ENCODE results near the gene GSDME.

GSDME gene

DNA sequence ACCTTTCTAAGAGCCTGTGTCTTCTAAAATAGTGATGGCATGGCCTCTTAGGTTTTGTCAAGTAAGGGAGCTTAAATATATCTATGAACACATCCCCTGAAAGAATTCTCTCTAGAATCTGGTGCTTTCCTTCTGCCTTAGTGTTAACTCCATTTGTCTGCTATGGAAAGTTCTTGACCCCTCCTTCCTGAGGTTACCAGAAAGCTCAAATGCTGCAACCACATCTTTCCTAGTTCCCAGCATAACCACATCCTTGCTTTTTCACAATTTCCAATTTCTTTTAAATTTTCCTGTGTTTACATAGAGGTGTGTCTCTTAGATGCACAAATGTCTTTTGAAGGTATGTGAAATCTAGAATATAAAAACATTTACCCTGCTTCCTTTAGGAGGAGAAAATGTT is 16.4 kb upstream of the GSDME start:
- no peak for DNase-seq

DNA sequence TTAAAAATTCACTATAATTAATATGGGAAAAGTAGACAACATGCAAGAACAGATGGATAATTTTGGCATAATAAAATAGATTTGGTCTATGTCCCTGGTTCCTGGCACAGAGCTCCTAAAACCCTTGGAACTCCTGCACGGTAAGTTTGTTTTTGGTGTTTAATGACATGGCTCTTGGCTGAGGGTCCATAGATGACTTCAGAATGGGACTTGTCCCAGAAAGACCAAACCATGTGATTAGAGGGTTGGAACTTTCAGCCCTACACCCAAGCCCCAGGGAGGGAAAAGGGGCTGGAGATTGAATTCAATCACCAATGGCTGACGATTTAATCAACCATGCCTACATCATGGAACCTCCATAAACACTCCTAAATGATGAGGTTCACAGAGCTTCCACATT is 12.6 kb upstream of the GSDME start:
- no peak for DNase-seq

DNA sequence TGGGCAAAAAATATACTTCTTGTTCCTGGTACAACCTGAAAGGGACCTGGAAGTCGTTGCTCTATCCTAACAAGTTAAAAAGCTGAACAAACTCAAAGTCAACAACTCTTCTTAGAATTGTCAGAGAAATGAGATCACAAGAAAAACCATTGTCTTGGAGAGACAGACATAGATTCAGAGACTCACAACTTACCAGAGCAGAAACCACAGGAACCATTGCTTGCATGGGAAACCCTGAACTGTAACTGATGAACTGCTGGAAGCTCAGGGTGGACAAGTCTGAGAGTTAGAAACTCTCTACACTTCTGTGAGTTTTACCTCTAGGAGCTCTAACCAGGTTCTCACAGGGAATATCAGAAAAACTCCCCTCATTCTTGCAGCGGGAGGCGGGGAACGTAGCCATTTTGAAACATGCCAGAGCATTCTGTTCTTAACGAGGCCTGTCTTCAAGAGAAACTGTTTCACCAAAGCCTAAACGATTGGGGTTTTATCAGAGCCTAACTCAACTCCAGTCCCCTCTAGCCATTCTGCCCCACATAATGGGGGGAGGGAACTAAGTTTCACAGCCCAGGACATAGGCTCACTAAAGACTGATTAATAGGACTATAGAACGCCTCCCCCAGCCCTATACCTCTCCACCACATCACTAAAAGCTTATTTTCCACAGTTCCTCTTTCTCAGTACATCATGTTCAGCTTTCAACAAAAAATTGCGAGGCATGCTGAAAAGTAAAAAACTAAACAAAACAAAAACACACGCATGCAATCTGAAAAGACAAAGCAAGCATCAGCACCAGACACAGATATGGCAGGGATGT is 12.0 kb upstream of the GSDME start:
- no peak for DNase-seq

DNA sequence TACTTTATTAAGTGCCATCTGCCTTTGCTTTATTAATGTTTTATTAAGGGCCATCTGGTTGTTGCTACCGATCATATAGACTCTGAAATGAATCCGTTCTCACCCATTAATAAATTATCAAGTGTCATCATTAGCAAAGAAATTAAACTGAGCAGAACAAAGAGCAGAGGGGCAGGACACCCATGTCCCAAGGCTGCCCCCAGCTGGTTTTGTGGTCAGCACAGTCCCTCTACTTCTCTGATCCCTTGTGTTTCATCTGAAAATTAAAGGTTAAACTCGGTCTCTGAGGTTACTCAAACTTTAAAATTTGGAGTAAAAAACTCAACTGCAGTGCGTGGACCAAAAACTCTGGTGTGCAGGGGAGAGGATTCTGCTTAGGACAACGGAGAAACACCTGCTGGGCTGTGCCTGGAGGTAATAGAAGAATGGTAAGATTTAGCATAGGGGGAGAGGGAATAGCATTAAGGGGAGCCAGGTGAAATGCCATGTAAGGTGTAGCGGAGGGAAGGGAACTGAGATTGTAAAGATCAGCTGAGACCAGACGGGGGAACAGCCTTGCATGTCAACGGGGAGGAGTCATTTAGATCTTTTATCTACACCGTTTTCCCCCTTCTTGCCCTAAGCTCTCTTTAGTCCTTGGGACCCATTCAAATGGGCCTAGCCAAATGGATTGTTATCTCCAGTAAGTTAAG is 10.8 kb upstream of the GSDME start:
- DNase-seq, result no peak

DNA sequence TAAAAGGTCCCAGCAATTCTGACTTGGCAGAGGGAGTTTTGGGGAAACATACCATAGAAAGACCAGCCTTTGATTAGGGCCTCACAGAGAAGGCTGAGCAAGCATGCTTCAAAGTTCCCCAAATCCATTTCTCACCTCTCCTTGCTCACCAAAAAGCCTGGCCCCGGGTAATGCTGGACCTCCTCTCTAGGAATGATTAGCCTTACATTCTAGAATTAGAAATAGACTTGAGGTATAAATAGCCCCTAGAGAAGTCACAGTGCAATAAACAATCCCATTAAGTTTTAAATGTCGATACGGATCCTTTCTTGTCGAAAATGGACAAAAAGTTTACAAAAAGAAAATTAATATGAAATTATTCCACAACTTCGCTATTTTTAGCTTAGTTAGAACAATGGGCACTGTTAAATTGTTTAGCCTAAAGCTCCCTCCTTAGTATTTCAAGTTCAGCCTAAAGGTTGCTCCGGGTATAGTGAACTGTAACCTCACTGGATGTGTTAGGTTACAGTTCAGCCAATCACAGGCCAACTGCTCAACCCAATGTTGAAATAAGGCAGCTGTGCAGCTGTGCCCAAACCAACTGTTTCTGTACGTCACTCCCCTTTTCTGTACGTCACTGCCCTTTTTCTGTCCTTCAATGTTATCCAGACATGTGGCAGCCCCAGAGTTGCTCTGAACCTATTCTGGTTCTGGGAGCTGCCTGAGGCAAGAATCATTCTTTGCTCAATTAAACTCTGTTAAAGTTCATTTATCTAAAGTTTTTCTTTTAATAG is 7.9 kb upstream of the GSDME start:
- no peak for DNase-seq

DNA sequence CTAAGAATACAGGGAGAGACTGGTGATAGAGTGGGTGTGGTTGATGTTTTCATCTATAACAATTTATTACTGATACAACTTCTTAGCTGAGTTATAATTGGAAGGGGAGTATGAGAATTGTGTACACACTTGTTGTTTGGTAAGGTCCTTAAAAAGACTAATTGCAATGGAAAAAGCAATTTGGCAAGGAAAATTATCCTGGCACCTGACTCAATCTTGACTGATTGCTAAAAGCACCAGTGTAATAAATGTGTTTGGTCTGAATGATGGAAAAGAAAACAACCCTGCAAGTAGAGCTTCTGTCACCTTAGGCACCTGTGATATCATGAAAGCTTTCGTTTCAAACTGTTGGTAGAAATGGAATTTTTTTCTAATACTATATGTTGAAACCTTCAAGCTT is 6.7 kb upstream of the GSDME start:
- no peak for DNase-seq

DNA sequence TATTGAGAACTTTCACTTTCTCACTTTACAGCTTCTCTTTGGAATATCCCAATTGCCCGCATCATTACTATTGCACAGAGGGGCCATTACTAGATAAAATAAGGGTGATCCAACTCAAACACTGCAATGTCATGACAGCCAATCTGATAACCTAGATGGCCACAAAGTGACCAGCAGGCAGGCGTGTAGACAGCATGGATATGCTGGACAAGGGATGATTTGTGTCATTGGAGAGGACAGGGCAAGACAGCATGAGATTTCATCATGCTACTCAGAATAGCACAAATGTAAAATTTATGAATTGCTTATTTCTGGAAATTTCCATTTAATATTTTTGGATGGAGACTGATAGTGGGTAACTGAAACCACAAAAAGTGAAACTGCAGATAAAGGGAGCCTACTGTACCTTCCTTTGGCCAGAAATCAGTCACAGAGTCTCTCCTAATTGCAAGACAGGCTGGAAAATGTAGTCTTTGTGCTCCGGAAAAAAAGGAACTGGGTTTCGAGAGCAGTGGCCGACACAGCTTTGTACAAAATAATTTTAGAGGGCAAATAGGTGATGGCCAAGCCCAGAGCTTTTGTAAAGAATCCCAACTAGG is 6.1 kb upstream of the GSDME start:
- no peak for DNase-seq

DNA sequence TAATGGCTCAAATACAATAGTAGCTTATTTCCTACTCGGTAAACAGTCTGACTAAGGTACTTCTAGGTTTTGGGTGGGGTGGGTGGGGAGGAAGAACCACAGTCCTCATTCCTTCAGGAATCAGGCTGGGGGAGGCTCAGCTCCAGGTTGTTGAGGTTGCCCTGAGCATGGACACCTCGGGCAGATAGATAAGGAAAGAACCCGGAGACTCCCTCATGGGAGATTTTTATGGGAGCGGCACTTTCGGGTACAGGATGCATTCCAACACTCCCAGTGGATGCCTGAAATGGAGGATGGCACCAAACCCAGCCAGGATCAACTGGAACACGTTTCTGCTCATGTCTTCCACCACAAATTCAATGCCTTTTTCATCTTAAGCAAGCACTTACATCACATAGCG is 5.5 kb upstream of the GSDME start:
- DNase-seq, result no peak

DNA sequence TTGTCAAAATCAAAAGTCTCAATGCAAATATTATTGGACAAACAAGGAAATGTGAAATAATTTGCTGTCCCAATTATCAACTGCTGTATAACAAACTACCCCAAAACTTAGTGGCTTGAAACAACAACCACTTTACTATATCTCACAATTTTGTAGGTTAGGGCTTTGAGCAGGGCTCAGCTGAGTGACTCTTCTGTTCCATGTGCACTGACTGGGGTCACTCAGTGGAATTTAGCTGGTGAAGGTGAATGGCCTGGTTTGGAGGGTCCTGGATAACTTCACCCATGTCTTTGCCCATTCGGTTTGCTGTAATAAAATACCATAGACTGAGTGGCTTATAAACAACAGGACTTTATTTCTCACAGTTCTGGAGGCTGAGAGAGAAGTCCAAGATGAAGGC is 3.7 kb upstream of the GSDME start:
- no peak for DNase-seq

DNA sequence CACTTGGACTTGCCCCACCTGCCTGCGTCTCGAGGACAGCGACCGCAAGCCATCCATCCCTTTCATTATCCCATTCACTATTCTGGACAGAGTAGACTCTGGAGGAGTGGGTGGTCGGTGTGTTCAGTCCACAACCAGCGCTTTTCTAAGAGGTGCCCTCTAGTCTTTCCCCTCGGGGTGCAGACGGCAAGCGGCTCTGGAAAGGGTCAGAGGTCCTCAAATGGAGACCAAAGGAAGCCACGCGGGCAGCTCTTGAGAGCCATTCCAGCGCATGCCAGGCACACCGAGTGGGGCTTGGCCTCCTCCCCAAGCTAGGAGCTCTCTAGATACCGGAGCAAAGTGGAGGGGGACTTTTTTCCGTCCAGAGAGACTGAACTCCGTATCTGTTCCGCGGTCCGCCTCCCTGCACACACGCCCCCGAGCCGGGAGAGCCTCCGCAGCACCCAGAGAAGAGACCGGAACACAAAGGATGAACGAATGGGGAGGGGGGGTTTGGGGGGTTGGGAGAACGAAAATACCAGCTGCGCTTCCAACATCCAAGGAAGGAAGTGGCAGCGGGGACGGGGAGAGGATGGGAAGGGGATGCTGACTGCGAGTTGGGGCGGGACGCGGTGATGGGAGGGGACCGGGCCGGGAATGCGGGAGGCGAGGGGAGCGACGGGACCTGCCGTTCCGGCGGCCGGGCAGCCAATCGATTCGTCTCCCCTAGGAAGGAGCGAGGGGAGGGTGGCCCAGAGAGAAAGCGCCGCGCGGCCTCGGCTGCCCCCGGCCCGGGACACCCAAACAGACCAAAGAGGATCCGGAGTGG is 515 bp downstream of the GSDME start:
- peak in 46 of 58 donors; percentile 22 to 82 (median 66) for DNase-seq

DNA sequence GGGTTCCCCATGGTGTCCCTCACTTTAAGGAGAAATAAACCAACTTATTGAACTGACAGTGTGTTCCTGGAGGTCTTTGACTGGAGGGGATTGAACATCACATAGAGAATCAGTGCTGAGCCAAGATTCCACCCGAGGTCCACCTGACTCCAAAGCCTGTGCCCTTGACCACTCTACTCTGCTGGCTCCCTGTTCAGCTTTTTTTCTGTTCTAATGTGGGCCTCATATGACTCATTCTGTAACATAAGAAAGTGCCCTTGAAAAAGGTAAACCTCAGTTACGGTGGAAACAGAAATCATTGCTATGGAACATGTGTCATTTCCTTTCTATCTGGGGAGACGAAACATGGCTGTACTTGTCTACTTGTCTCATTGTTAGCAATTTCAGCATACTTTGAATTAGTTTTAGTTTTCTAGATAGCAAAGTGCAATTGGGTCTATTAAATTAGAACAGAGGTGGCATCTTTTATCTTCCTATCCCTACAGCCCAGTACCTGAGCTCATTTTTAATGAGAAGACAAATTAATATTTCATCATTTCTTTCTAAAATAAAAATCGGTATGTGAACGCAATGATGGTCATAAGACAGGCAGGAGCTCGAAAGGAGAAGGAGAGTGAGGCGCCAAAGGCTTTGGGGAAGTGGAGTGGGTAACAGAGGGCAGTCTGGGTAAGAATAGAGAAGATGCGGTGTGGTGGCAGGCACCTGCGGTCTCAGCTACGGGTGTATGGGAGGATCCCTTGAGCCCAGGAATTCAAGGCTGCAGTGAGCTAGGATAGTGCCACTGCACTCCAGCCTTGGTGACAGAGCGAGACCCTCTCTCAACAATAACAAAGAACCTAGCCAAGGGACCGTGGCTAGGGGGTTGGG is 1.5 kb downstream of the GSDME start:
- DNase-seq, result peak in 5 of 58 donors; percentile 7 to 14 (median 12)

DNA sequence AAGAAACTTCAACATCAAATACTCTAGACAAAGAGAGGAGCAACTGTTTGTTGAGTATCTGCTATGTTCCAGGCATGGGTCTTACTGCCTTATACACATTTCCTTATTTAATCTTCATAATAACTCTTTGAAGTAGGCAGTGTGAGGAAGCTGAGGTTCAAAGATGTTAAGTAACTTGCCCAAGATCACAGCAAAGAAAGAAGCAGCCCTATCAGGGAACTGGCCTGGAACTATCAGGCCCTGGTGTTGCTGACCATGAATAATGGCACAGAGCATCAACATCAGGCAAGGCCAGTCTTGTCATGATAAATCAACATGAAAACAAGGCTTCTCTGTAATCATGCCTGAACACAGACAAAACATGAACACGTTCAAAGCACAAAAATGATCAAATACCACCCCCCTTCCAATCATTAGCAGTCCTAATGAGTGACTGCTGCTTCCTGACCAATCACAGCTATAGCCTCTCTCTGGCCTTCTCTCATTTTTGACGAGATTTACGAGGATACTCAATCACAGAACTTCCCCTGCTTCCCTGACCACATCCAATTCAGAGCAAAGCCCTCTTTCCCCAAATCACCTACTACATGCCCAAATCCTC is 2.3 kb downstream of the GSDME start:
- no peak for DNase-seq

DNA sequence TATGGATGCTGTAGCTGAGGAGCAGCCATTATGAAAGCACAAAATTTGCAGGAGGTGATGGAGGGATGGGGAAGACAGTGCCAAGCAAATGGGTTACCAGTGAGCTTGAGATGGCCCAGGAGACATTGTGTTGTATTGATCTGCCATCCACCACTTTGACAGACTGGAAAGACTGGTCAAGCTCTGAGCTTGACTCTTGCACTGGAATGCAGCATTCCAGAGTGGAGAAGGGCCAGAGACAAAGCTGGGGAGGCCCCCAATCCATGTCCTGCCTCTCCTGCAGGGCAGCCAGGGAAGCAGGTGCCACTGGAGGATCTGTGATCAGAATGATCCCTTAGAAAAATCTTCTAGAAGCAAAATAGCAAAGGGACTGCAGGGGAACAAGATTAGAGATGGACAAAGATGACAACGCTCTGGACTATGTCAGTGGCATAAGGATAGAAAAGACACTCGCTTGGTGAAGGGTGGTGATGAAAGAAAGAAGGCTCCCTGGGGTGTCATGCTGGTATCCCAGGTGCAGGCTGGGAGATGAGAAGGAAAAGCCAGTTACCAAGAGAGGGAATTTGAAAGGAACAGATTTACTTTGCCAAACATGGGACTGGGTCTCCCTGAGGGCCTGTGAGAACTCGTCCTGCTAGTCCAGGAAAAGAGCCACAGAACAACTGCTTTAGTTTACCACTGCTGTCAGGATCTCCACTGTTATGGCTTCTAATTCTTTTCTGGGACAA is 5.0 kb downstream of the GSDME start:
- DNase-seq, result no peak

DNA sequence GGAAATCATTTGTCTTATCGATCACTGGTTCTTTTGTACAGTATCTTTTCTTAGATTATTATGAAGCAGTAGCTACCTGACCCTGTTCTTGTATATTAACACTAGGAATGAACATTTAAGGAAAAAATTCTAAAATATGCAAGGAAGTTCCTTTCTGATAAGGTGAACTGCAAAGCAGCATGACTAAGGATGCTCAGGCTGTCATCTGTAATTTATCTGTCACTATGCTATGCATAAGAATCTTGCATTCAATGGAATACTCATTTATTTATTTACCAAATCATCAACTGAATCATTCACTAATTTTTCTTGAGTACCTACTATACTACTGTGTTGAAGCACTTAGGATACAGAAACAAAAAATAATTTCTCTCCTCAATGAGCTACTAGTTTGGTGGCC is 5.8 kb downstream of the GSDME start:
- no peak for DNase-seq

DNA sequence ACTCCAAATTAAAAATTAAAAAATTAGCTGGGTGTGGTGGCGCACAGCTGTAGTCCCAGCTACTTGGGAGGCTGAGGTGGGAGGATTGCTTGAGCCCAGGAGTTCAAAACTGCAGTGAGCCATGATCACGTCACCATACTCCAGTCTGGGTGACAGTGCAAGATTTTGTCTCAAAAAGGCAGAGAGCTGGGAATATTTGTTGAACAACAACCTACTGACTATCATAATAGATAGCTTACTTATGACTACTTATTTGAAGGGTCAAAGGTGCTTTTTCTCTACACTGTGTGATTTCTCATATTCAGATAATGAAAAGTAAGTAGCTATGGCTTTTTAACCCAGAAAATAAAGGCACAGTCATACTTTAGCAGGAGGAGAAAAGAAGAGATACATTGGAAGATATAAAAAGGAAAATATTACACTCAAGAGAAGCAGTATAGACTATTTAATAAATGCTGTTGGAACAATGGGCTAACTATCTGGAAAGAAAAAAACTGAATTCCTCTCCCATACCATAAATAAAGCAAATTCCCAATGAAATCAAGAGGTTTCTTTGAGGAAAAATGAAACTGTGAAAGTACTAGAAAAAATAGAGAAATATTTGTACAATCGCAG is 6.7 kb downstream of the GSDME start:
- no peak for DNase-seq

DNA sequence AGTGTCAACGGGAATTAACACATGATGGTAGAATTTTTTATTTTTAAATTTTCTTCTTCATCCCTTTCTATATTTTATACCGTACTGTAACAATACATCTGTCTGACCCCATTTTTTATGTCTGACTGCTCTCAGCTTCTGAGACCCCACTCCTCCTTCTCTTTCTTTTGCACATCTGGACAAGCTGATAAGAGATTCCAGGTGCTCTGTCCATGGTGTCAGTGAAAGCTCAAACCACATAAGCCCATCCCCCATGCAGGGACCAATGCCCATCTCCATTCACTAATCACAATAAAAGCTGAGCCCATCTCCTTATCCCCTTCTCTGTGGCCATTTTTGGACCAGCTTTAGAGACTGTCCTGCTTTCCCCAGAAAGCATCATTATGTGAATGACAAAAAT is 8.7 kb downstream of the GSDME start:
- no peak for DNase-seq

DNA sequence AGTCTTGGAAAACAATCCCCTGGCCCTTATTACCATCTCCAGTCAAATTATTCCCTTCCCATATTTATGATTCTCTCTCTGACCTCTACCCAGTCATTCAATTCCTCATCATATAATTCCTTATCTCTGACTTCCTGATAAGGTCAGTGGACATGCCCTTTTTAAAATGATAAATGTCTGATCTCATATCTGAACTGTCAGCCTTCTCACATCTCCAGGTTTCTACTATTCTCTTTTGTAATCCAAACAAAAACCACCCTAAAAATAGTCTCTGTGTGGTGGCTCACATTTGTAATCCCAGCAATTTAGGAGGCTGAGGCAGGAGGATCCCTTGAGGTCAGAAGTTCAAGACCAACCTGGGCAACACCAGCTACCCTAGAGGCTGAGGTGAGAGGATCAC is 11.9 kb downstream of the GSDME start:
- DNase-seq, result no peak

DNA sequence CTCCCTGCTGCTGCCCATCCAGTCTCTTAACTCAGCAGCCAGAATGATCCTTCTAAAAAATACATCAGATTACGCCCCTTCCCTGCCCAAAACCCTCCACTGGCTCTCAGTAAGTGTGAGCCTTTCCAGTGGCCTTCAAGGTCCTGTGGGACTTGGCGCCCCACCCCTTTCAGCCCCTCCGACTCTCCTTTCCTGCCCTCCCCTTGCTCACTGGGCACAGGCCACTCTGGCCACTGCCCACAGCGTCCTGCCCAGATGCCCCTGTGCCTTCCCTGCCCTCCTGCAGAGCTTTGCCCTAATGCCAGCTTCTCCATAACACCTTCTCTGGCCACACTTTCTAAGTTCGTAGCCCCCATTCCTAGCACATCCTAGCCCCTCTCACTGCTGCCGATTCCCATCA is 13.8 kb downstream of the GSDME start:
- no peak for DNase-seq

All from anterior cingulate cortex (tissue), 58 donors.